CD1c-positive myeloid dendritic cell (primary cell): ENCODE measurements around the gene TSPOAP1.

Source experiments
- DNase-seq: peaks from one replicate; pipeline ENCODE4 v3.0.0-alpha.2; 2016; ENCODE audit errors: extremely low spot score

Gene TSPOAP1

GRCh38 chr17:58302919-58303585 lies 25.5 kb downstream of the TSPOAP1 start:
- peak; percentile 48 for DNase-seq

GRCh38 chr17:58302171-58302918 lies 26.2 kb downstream of the TSPOAP1 start:
- DNase-seq: no peak

- no peak for DNase-seq
Measured at GRCh38 chr17:58301504-58302150, 27.0 kb downstream of the TSPOAP1 start.

GRCh38 chr17:58300336-58300735 lies 28.3 kb downstream of the TSPOAP1 start:
- DNase-seq: no peak

- DNase-seq: no peak
Measured at GRCh38 chr17:58294034-58294433, 34.6 kb downstream of the TSPOAP1 start.

GRCh38 chr17:58291246-58291645 lies 37.3 kb downstream of the TSPOAP1 start:
- DNase-seq: no peak

- DNase-seq: no peak
Measured at GRCh38 chr17:58289869-58290268, 38.7 kb downstream of the TSPOAP1 start.

GRCh38 chr17:58285422-58285810 lies 43.2 kb downstream of the TSPOAP1 start:
- no peak for DNase-seq

GRCh38 chr17:58284613-58285421 lies 43.8 kb downstream of the TSPOAP1 start:
- DNase-seq: no peak

- DNase-seq: no peak
Measured at GRCh38 chr17:58283674-58284612, 44.7 kb downstream of the TSPOAP1 start.

GRCh38 chr17:58282442-58282841 lies 46.2 kb downstream of the TSPOAP1 start:
- no peak for DNase-seq

- DNase-seq: peak; percentile 64
Measured at GRCh38 chr17:58281511-58282011, 47.0 kb downstream of the TSPOAP1 start.

- DNase-seq: no peak
Measured at GRCh38 chr17:58280480-58281217, 47.9 kb downstream of the TSPOAP1 start, which contains the start of gene MPO. Gene MPO, minus strand, starts transcription at chr17:58280935. Its CDS starts 177 bp downstream, at chr17:58280758.

- peak; percentile 12 for DNase-seq
Measured at GRCh38 chr17:58279736-58280479, 48.7 kb downstream of the TSPOAP1 start.

- DNase-seq: peak; percentile 75
Measured at GRCh38 chr17:58279016-58279711, 49.4 kb downstream of the TSPOAP1 start.

GRCh38 chr17:58278661-58279015 lies 50.0 kb downstream of the TSPOAP1 start:
- no peak for DNase-seq

- DNase-seq: no peak
Measured at GRCh38 chr17:58277802-58278595, 50.6 kb downstream of the TSPOAP1 start.
